Measurements from ENCODE around the gene DHRS13. TPM values are rescaled to one million over a fixed set of nuclear protein-coding genes. Genes with fewer than 3 reads are reported as not detected.

DHRS13 gene
- total RNA-seq, 2 experiments from 2014 or later, result 28.4 to 29.2 TPM

DNA sequence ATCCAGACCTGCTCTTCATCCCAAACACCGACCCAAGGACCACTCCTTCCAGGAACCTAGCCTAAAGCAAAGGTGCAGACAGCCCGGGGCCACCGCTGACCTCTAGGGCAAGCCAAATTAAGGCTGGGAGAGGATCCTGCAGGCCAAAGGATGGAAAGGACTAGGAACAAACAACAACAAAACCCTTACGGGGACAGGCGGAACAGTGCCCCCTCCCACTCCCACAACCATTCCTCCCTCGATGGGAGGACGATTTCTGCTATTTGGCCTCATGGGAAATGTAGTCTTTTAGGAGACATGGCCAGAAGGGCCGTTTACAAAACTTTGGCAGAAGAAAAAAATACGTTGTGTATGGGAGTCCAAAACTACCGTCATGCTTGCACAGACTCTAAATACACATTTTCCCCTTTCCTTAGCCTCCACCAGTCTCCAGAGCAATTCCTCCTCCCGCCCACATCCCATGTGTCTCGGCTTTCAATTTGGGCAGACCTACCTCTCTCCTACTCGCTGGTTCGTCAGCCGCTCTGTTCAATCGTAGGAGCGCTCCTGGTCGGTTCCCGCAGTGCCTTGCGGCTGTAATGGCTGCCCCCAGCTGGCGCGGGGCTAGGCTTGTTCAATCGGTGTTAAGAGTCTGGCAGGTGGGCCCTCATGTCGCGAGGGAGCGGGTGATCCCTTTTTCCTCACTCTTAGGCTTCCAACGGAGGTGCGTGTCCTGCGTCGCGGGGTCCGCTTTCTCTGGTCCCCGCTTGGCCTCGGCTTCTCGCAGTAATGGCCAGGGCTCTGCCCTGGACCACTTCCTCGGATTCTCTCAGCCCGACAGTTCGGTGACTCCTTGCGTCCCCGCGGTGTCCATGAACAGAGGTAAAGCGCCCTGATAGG is 48.2 kb downstream of the DHRS13 start, which contains the start of gene ERAL1:
ERAL1 (plus strand) TSS at position 560 of the 879 bp plus-strand sequence; CDS start at position 579, 19 bp downstream.
- Histone ChIP-seq H3K27ac (ENCODE audit: low read depth, low read length, poor library complexity, severe bottlenecking) (peak within 1 kb of the TSS; percentile 39), H4K20me1 (ENCODE audit: insufficient read depth, low read length) (no peaks in the 10 kb centered on the region), H3K4me3 (ENCODE audit: low read depth, low read length, poor library complexity, severe bottlenecking) (peak within 1 kb of the TSS; percentile 94), H3K4me1 (ENCODE audit: insufficient read depth, low read length, poor library complexity, severe bottlenecking) (peaks cover 15% of the 10 kb centered on the region), H3K4me2 (ENCODE audit: low read length) (peak within 1 kb of the TSS; percentile 77), H3K79me2 (ENCODE audit: insufficient read depth, low read depth, low read length) (peaks cover 15% of the 10 kb centered on the region; the same call in 1 of the 2 replicates), H3K9me2 (ENCODE audit: insufficient read depth, low read length) (no peaks in the 10 kb centered on the region), H3K36me3 (ENCODE audit: insufficient read depth, low read length) (peaks cover 23% of the 10 kb centered on the region), H3K9me3 (ENCODE audit: low read length) (no peaks in the 10 kb centered on the region), H2AFZ (ENCODE audit: low read length) (peak within 1 kb of the TSS; percentile 98)
- ChIA-PET CTCF (ENCODE audit: unreplicated experiment) (no interaction called here), POLR2A (interaction anchor here (0.7 to 1.6 kb wide), 2 partner anchors 32 to 43 kb away, joined by 5 read pairs; no protein-coding TSS in a partner anchor)
- no peak for TF ChIP-seq EZH2phosphoT487 (IDR thresholded peaks at IDR 0.05; ENCODE audit: borderline replicate concordance, low read depth, low read length)
- TF ChIP-seq, protein P1, sequence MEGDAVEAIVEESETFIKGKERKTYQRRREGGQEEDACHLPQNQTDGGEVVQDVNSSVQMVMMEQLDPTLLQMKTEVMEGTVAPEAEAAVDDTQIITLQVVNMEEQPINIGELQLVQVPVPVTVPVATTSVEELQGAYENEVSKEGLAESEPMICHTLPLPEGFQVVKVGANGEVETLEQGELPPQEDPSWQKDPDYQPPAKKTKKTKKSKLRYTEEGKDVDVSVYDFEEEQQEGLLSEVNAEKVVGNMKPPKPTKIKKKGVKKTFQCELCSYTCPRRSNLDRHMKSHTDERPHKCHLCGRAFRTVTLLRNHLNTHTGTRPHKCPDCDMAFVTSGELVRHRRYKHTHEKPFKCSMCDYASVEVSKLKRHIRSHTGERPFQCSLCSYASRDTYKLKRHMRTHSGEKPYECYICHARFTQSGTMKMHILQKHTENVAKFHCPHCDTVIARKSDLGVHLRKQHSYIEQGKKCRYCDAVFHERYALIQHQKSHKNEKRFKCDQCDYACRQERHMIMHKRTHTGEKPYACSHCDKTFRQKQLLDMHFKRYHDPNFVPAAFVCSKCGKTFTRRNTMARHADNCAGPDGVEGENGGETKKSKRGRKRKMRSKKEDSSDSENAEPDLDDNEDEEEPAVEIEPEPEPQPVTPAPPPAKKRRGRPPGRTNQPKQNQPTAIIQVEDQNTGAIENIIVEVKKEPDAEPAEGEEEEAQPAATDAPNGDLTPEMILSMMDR (conservative IDR thresholded peaks at IDR 0.05; ENCODE audit: low read length), result peak; percentile 25; the same call in 1 of the 2 replicates
- DNase-seq (ENCODE audit: low spot score), result peak; percentile 88
- BruUV-seq (replicated peaks), result no TSS peak
- intact Hi-C loops (cut with micrococcal nuclease; ENCODE audit: unreplicated experiment), result loop anchor here (2.0 to 5.0 kb wide), 2 partner anchors 48 to 127 kb away; partner anchors contain the start of genes DHRS13, NEK8 and TLCD1

DNA sequence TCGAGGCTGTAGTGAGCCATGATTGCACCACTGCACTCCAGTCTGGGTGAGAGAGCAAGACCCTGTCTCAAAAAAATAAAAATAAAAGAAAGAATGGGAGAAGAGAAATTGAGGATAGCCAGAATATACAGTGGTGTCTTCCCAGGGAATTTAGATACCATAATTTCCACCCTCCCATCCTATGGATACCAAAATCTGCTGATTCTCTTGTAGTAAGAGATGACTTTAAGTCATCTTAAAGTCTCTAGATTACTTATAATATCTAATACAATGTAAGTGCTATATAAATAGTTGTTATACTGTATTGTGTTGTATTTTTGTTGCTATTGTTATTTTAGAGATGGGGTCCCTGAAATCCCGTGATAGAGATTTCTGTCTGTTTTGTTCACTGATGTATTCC is 49.6 kb downstream of the DHRS13 start:
- Histone ChIP-seq H3K4me3 (ENCODE audit: low read depth, low read length, poor library complexity, severe bottlenecking) (no peak overlapping the region), H3K9me2 (ENCODE audit: insufficient read depth, low read length) (no peaks in the 10 kb centered on the region), H3K79me2 (ENCODE audit: insufficient read depth, low read depth, low read length) (peaks cover 15% of the 10 kb centered on the region; the same call in 1 of the 2 replicates), H3K36me3 (ENCODE audit: insufficient read depth, low read length) (peaks cover 13% of the 10 kb centered on the region), H2AFZ (ENCODE audit: low read length) (no peak overlapping the region), H3K9me3 (ENCODE audit: low read length) (no peaks in the 10 kb centered on the region), H3K27ac (ENCODE audit: low read depth, low read length, poor library complexity, severe bottlenecking) (no peak overlapping the region), H3K4me2 (ENCODE audit: low read length) (no peak overlapping the region), H3K4me1 (ENCODE audit: insufficient read depth, low read length, poor library complexity, severe bottlenecking) (peaks cover 15% of the 10 kb centered on the region), H4K20me1 (ENCODE audit: insufficient read depth, low read length) (no peaks in the 10 kb centered on the region)
- DNase-seq (ENCODE audit: low spot score), result no peak
- BruUV-seq (replicated peaks), result no TSS peak
- intact Hi-C loops (cut with micrococcal nuclease; ENCODE audit: unreplicated experiment), result loop anchor here (5.0 kb wide), 1 partner anchor 126 kb away; the partner anchor contains the start of genes NEK8 and TLCD1
- TF ChIP-seq, protein P1 (conservative IDR thresholded peaks at IDR 0.05; ENCODE audit: low read length), result no peak
- no peak for TF ChIP-seq EZH2phosphoT487 (IDR thresholded peaks at IDR 0.05; ENCODE audit: borderline replicate concordance, low read depth, low read length)
- ChIA-PET POLR2A (interaction anchor here (0.7 kb wide), 1 partner anchor 279 kb away, joined by 3 read pairs; no protein-coding TSS in a partner anchor), CTCF (ENCODE audit: unreplicated experiment) (no interaction called here)
